DMS 273 (cell line): ENCODE measurements around the gene CAMTA1.

ENCODE experiments used
- DNase-seq: peaks from one replicate; lab custom pipeline; 2025; ENCODE audit not compliant: unreplicated experiment; lab: John Stamatoyannopoulos, UW

The CAMTA1 gene

GRCh38 chr1:7497107-7497637 is 711.9 kb downstream of the CAMTA1 start:
- DNase-seq = no peak

DNA sequence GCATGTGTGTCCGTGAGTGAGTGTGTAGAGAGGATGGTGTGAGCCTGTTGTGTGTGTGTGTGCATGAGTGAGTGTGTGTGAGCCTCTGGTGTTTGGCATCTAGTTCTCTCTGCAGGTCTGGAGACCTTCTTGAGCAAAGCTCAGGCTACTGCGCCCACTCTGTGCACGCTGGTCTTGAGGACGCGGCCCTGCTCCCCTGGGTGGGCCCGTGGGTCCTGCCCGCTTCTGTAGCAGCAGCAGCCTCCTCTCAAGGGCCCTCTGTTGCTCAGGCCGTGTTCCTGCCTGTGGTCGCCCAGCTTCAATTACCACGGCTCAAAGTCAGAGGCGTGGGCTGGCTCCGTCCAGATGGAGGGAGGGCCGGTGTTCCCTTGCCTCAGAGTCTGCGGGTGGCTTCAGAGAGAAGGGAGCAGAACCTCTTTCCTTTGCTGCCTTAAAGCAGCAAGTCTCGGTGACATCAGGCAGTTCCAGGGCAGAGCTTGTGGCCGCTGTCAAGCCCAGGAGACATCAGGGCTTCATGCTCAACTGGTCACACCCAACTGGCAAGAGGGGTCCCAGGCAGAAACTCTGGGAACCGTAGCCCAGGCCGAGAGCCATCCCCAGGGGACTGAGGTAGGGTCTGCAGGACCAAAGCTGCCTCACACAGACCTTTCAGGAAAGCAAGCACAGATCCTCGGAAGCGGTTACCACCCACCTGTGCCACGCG is 715.3 kb downstream of the CAMTA1 start:
- no peak for DNase-seq

- DNase-seq = peak; percentile 15
Measured at GRCh38 chr1:7501084-7501491, 715.8 kb downstream of the CAMTA1 start.

- no peak for DNase-seq
Measured at GRCh38 chr1:7501723-7502603, 716.7 kb downstream of the CAMTA1 start.

- no peak for DNase-seq
Measured at GRCh38 chr1:7503691-7504437, 718.6 kb downstream of the CAMTA1 start.

- no peak for DNase-seq
Measured at GRCh38 chr1:7504438-7504720, 719.1 kb downstream of the CAMTA1 start.

DNA sequence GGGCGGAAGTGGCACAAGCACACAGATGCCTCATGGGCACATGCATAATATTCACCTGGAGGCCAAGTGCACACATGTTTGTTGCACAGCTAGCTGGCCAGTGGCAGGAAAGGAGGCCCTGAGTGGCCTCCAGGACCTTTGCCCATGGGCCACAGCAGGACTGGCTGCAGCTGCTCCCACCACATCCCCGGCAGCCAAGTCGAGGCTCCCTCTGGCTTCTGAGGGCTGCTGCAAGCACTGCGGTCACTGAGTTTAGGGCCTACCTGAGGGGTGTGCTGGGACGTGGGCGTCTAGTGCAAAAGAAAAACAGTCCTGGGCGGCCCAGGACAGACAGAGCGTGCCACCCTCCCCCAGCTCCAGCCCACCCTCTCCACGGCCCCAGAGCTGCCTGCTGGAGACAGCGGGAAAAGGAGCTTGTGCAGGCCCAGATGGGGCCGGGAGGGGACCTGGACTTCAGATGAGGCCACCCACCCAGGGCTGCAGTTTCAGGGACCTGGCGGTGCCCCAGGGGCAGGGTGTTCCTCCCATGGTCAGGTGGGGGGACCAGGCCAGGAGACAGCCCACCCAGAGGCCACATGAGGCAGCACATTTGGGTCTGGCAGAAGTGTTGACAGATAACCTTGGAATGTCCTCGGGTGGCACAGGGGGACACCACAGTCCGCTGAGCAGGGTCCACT is 720.0 kb downstream of the CAMTA1 start:
- no peak for DNase-seq

- no peak for DNase-seq
Measured at GRCh38 chr1:7505771-7506453, 720.7 kb downstream of the CAMTA1 start.

GRCh38 chr1:7506454-7507284 is 721.4 kb downstream of the CAMTA1 start:
- no peak for DNase-seq

DNA sequence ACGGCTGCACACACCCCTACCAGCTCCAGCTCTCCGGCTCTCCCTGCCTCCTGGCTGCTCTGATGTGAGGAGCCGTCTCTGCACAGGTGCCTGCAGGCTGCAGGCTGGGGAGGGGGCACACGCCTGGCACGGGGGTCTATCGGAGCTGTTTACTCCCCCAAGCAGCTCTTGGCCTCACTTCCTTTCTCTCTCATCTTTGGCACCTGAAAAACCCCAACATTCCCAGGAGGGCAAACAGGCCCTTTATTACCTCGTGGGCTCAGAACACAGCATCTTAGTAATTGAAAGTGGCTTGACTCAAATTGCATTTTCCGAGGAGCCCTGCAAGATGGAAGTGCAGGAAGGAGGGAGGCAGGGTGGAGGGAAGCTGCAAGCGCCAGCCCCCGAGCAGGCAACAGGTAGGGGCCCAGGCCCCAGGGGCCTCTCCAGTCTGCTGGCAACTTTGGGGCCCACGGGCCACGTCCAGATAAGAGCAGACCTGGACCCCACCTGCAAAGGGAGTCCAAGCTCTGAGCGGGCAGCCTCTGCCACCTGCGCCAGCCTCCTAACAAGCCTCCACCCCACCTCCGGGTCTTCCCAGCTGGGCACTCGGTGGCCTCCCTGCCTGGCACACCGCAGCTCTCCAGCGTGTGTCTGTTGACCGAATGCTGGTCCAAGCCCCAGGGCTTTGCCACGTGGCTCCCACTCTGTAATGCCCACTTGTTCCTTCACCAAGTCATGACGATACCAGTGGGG is 722.2 kb downstream of the CAMTA1 start:
- no peak for DNase-seq

DNA sequence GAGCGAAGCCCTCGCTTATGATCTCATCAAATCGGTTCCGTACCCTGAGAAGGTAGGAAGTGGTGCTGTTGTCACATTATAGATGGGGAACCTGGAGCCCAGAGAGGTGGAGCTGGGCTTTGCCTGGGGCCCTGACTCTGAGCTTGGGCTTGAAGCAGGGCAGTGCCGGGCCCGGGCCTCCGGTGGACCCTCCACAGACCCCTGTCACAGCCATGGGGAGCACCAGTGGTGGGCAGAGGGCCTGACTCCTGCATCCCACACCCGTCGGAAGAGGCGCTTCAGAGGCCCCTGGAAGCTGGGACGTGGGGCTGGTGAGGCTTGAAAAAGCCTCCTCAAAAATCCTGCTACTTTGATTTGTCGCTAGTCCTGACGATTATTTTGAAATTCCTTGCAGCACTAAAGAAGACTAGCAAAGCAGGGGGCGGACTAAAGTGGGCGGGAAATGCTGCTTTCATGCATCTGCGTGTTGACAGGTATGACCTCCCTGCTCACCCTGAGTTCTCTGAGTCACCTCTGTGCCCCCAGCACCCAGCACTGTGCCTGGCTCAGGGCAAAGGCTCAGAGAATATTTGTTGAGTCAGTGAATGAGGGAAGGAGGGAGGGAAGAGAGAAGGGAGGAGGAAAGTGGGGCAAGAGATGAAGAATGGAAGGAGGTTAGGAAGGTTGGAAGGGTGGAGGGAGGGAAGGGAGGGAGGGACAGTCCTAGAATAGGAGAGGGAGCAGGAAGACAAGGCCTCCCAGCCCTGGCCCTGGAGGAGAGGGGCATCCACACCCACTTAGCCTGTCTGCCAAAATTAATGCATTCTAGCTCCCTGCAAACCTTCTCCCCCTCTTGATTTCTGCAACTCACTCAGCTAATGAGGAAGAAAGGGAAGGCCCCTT is 723.0 kb downstream of the CAMTA1 start:
- DNase-seq = no peak

GRCh38 chr1:7508934-7509519 is 723.8 kb downstream of the CAMTA1 start:
- no peak for DNase-seq

- no peak for DNase-seq
Measured at GRCh38 chr1:7509598-7509997, 724.3 kb downstream of the CAMTA1 start.

DNA sequence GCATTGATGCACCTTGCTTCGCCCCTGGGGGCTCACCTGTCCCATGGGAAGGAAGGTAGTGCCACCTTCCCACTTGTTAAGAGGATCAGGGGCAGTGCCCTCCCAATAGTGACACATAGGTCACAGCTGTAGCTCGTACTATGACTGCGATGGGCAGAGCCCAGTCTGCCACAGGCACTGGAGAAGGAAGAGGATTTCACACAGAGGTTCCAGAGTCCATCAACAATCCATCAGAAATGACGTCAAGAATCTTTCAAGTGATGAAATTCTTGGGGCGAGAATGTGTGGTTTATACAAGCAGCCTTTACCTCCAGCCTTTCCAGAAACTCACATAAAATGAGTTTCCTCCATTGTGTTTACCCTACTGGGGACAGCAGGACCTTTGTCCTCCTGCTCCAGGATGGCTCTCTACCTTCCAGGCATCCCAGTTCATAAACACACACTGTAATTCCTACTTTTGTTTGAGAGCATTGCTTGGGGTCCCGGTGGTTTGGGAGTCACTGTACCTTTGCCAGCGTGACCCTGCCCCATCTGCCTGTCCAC is 725.2 kb downstream of the CAMTA1 start:
- DNase-seq = no peak

DNA sequence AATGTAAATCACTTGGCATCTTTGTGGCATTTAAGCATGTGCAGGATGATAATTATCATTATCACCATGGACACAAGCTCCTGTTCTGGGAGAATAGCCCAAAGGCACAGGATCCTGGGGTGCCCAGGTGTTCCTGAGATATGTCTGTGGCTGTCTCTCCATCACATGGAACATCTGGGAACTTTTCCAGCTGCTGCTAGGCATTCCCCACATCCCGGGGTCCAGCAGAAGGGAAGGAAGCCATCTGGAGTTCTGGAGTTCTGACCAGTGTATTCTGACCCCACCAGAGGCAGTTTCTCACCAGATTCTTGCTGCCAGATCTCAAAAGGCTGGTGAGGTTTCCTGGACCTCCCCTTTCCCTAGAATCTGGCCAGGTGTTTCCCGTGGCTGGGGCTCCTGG is 726.1 kb downstream of the CAMTA1 start:
- no peak for DNase-seq

DNA sequence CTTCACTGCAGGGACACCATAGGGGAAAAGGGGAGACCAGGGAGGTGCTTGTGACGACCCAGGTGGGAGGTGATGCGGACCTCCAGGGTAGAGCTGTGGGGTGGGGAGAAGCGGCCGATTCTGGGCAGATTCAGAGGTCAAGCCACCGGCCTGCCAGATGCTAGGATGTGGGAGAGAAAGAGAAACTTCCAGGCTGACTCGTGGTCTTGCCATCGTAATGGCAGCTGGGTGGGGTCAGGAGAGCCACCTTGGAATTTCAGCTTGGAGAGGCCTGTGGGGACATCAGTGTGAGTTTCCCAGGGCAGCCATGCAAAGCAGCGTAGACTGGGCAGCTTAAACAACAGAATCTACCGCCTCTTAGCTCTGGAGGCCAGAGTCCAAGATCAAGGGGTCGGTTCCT is 727.8 kb downstream of the CAMTA1 start:
- DNase-seq = no peak

DNA sequence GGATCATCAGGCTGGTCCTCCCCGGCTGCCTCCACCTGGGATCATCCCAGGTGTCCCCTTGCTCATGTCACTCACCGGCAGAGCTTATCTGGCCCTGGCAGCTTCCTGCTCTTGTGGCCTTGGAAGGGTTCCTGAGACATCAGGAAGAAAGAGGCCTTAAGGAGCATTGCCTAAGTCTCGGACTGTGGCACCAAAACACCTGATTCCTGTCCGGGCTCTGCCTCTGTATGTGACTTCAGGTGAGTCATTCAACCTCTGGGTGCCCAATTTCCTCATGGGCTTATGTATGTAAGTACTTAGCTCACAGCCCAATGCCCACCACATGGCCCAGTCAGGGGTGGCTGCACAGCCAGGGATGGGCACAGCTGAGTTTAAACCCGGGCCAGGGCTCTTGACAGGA is 729.9 kb downstream of the CAMTA1 start:
- DNase-seq = no peak
